ENCODE results near the gene PPBP. TPM values are rescaled to one million over a fixed set of nuclear protein-coding genes. Genes with fewer than 3 reads are reported as not detected.

Gene PPBP
- total and polyA plus RNA-seq, 11 donors, result 0.42 to 1.7 (median 0.58) TPM; not detected in 4

- 73 to 85% (median 81%) methylated on average over 3 of the region's 3 CpGs for WGBS, 4 donors
- DNase-seq (no peak), ATAC-seq (no peak)
- Histone ChIP-seq H3K4me1 (peaks cover 0 to 4% (median 0%) of the 10 kb centered on the region in 12 donors), H3K27me3 (peaks cover 0 to 16% (median 0%) of the 10 kb centered on the region in 9 donors), H3K36me3 (no peaks in the 10 kb centered on the region), H3K4me3 (no peak overlapping the region), H3K9me3 (peaks cover 0 to 11% (median 3%) of the 10 kb centered on the region in 12 donors), H3K27ac (no peak overlapping the region)
- no peak for TF ChIP-seq POLR2A (IDR thresholded peaks at IDR 0.05)
- no peak for TF ChIP-seq CTCF (IDR thresholded peaks at IDR 0.05)
- intact Hi-C loops (cut with DNase I), result no loop called here
Observed at GRCh38 chr4:73979407-73979957, 8.5 kb downstream of the PPBP start.

- ATAC-seq, result no peak
- Histone ChIP-seq H3K27ac (no peak overlapping the region), H3K4me1 (peaks cover 0 to 4% (median 0%) of the 10 kb centered on the region in 12 donors), H3K36me3 (no peaks in the 10 kb centered on the region), H3K9me3 (peaks cover 0 to 17% (median 7%) of the 10 kb centered on the region in 12 donors), H3K27me3 (peaks cover 0 to 12% (median 0%) of the 10 kb centered on the region in 9 donors), H3K4me3 (no peak overlapping the region)
- intact Hi-C loops (cut with DNase I), result no loop called here
- DNase-seq, result no peak
- TF ChIP-seq POLR2A (IDR thresholded peaks at IDR 0.05) (no peak), CTCF (IDR thresholded peaks at IDR 0.05) (no peak)
Observed at GRCh38 chr4:73978886-73979285, 9.1 kb downstream of the PPBP start.

GRCh38 chr4:73976716-73977115 lies 11.3 kb downstream of the PPBP start:
- Histone ChIP-seq H3K27ac (no peak overlapping the region), H3K4me3 (no peak overlapping the region), H3K9me3 (peaks cover 0 to 37% (median 15%) of the 10 kb centered on the region in 12 donors), H3K4me1 (peaks cover 0 to 2% (median 0%) of the 10 kb centered on the region in 12 donors), H3K27me3 (peaks cover 0 to 7% (median 0%) of the 10 kb centered on the region in 9 donors), H3K36me3 (no peaks in the 10 kb centered on the region)
- WGBS, 4 donors, result 34 to 55% (median 51%) methylated on average over 3 to 4 of the region's 4 CpGs
- TF ChIP-seq CTCF (IDR thresholded peaks at IDR 0.05) (no peak), POLR2A (IDR thresholded peaks at IDR 0.05) (no peak)
- intact Hi-C loops (cut with DNase I), result no loop called here
- DNase-seq (no peak), ATAC-seq (peak in 1 of 4 donors; percentile 39)

GRCh38 chr4:73976217-73976616 lies 11.8 kb downstream of the PPBP start:
- Histone ChIP-seq H3K27me3 (peaks cover 0 to 2% (median 0%) of the 10 kb centered on the region in 9 donors), H3K27ac (no peak overlapping the region), H3K36me3 (no peaks in the 10 kb centered on the region), H3K4me1 (no peaks in the 10 kb centered on the region), H3K4me3 (no peak overlapping the region), H3K9me3 (peaks cover 0 to 42% (median 20%) of the 10 kb centered on the region in 12 donors)
- ATAC-seq (no peak), DNase-seq (no peak)
- intact Hi-C loops (cut with DNase I), result no loop called here
- no peak for TF ChIP-seq POLR2A (IDR thresholded peaks at IDR 0.05)
- TF ChIP-seq CTCF (IDR thresholded peaks at IDR 0.05), result no peak
- WGBS, 4 donors, result 80 to 94% (median 91%) methylated on average over 2 of the region's 2 CpGs
